Measurements from ENCODE around the gene MYLK4. TPM values are rescaled to one million over a fixed set of nuclear protein-coding genes. Genes with fewer than 3 reads are reported as not detected.

The MYLK4 gene
- total RNA-seq, 1 donor from 2014 or later, result 0.49 TPM

- Mint-ChIP-seq H3K27ac (ENCODE audit: unreplicated experiment) (no peak overlapping the region), H3K4me3 (ENCODE audit: unreplicated experiment) (no peak overlapping the region), H3K4me1 (ENCODE audit: low read depth, unreplicated experiment) (peaks cover 20% of the 10 kb centered on the region), H3K36me3 (ENCODE audit: unreplicated experiment) (no peaks in the 10 kb centered on the region), H3K27me3 (ENCODE audit: unreplicated experiment) (peaks cover 4% of the 10 kb centered on the region), H3K9me3 (ENCODE audit: unreplicated experiment) (peaks cover 3% of the 10 kb centered on the region)
- DNase-seq, result no peak
- TF ChIP-seq CTCF (IDR thresholded peaks at IDR 0.05; ENCODE audit: partially characterized antibody, unreplicated experiment), result no peak
These were observed 18.1 kb downstream of the MYLK4 start for GRCh38 chr6:2732503-2733089.

- no peaks in the 10 kb centered on the region for H3K36me3 Mint-ChIP-seq (ENCODE audit: unreplicated experiment)
- TF ChIP-seq CTCF (IDR thresholded peaks at IDR 0.05; ENCODE audit: partially characterized antibody, unreplicated experiment), result no peak
- H3K27me3 Mint-ChIP-seq (ENCODE audit: unreplicated experiment), result peaks cover 4% of the 10 kb centered on the region
- peaks cover 3% of the 10 kb centered on the region for H3K9me3 Mint-ChIP-seq (ENCODE audit: unreplicated experiment)
- no peak overlapping the region for H3K4me3 Mint-ChIP-seq (ENCODE audit: unreplicated experiment)
- DNase-seq, result no peak
- H3K4me1 Mint-ChIP-seq (ENCODE audit: low read depth, unreplicated experiment), result peaks cover 20% of the 10 kb centered on the region
- no peak overlapping the region for H3K27ac Mint-ChIP-seq (ENCODE audit: unreplicated experiment)
These were observed 19.3 kb downstream of the MYLK4 start for GRCh38 chr6:2731281-2731909.

GRCh38 chr6:2730353-2731107 is 20.2 kb downstream of the MYLK4 start:
- Mint-ChIP-seq H3K36me3 (ENCODE audit: unreplicated experiment) (no peaks in the 10 kb centered on the region), H3K27ac (ENCODE audit: unreplicated experiment) (no peak overlapping the region), H3K9me3 (ENCODE audit: unreplicated experiment) (peaks cover 3% of the 10 kb centered on the region), H3K4me1 (ENCODE audit: low read depth, unreplicated experiment) (peaks cover 20% of the 10 kb centered on the region), H3K4me3 (ENCODE audit: unreplicated experiment) (no peak overlapping the region), H3K27me3 (ENCODE audit: unreplicated experiment) (peaks cover 4% of the 10 kb centered on the region)
- TF ChIP-seq CTCF (IDR thresholded peaks at IDR 0.05; ENCODE audit: partially characterized antibody, unreplicated experiment), result no peak
- DNase-seq, result no peak

GRCh38 chr6:2729921-2730320 is 20.8 kb downstream of the MYLK4 start:
- peaks cover 20% of the 10 kb centered on the region for H3K4me1 Mint-ChIP-seq (ENCODE audit: low read depth, unreplicated experiment)
- TF ChIP-seq CTCF (IDR thresholded peaks at IDR 0.05; ENCODE audit: partially characterized antibody, unreplicated experiment), result no peak

More at GRCh38 chr6:2729921-2730320, 20.8 kb downstream of the MYLK4 start:
- no peak overlapping the region for H3K27ac Mint-ChIP-seq (ENCODE audit: unreplicated experiment)
- H3K36me3 Mint-ChIP-seq (ENCODE audit: unreplicated experiment), result no peaks in the 10 kb centered on the region
- peaks cover 6% of the 10 kb centered on the region for H3K27me3 Mint-ChIP-seq (ENCODE audit: unreplicated experiment)
- H3K4me3 Mint-ChIP-seq (ENCODE audit: unreplicated experiment), result no peak overlapping the region
- H3K9me3 Mint-ChIP-seq (ENCODE audit: unreplicated experiment), result peaks cover 3% of the 10 kb centered on the region
- no peak for DNase-seq
